HCT116 (cell line): Measurements from ENCODE around the gene TBATA.

Source experiments
- CEBPB ChIP-seq: IDR thresholded peaks from 2 replicates; pipeline ENCODE4 v1.6.1; 2012; ENCODE audit warnings: low read depth
- ELF1 ChIP-seq: IDR thresholded peaks from 2 replicates; pipeline ENCODE4 v1.6.1; 2012; ENCODE audit warnings: low read depth, borderline replicate concordance
- EZH2 ChIP-seq: fragments of 200-600 bp; sonication (generic); IDR thresholded peaks from 2 replicates; pipeline ENCODE4 v1.6.1; 2017; ENCODE audit warnings: antibody characterized with exemption, mixed run types
- EZH2phosphoT487 ChIP-seq: fragments of 200-600 bp; IDR thresholded peaks from 2 replicates; pipeline ENCODE4 v1.6.1; 2018; ENCODE audit warnings: antibody characterized with exemption, borderline replicate concordance
- JUND ChIP-seq: IDR thresholded peaks from 2 replicates; pipeline ENCODE4 v1.6.1; 2012
- MAX ChIP-seq: IDR thresholded peaks from 2 replicates; pipeline ENCODE4 v1.6.1; 2012
- POLR2A ChIP-seq: IDR thresholded peaks from 2 replicates; pipeline ENCODE4 v1.7.0; 2011; ENCODE audit warnings: borderline replicate concordance; ENCODE audit not compliant: insufficient read depth, insufficient read length; ENCODE audit errors: extremely low read depth
- POLR2AphosphoS5 ChIP-seq: IDR thresholded peaks from 2 replicates; pipeline ENCODE4 v1.6.1; 2011; ENCODE audit warnings: mild to moderate bottlenecking, low read depth, low read length, moderate library complexity
- SP1 ChIP-seq: IDR thresholded peaks from 2 replicates; pipeline ENCODE4 v1.6.1; 2012; ENCODE audit warnings: low read depth
- SRF ChIP-seq: IDR thresholded peaks from 2 replicates; pipeline ENCODE4 v1.6.1; 2012; ENCODE audit warnings: low read depth
- YY1 ChIP-seq: IDR thresholded peaks from 2 replicates; pipeline ENCODE4 v1.6.1; 2011; ENCODE audit warnings: low read length, low read depth, moderate library complexity, mild to moderate bottlenecking; ENCODE audit not compliant: insufficient replicate concordance; ENCODE audit errors: extremely low read depth
- ZFX ChIP-seq: fragments of 450-650 bp; IDR thresholded peaks from 2 replicates; pipeline ENCODE4 v1.6.1; 2017
- TF ChIP-seq, protein P1 (sequence below): IDR thresholded peaks from 2 replicates; pipeline ENCODE4 v1.6.1; 2012; ENCODE audit warnings: low read depth
- TF ChIP-seq, protein P2 (sequence below), 3 experiments: fragments of 200-600 bp in 1 of 3; sonication (generic) in 1 of 3; IDR thresholded peaks in 2 of 3; conservative IDR thresholded peaks in 1 of 3; 2 replicates each; pipeline ENCODE4 v1.5.1; 2012 to 2017; ENCODE audit warnings: low read depth in 2 of 3, low read length in 2 of 3, antibody characterized with exemption in 1 of 3, borderline replicate concordance in 1 of 3, control low read depth in 1 of 3, mild to moderate bottlenecking in 1 of 3, mixed read lengths in 1 of 3, mixed run types in 1 of 3, moderate library complexity in 1 of 3; ENCODE audit not compliant: insufficient read depth in 1 of 3

DNA sequence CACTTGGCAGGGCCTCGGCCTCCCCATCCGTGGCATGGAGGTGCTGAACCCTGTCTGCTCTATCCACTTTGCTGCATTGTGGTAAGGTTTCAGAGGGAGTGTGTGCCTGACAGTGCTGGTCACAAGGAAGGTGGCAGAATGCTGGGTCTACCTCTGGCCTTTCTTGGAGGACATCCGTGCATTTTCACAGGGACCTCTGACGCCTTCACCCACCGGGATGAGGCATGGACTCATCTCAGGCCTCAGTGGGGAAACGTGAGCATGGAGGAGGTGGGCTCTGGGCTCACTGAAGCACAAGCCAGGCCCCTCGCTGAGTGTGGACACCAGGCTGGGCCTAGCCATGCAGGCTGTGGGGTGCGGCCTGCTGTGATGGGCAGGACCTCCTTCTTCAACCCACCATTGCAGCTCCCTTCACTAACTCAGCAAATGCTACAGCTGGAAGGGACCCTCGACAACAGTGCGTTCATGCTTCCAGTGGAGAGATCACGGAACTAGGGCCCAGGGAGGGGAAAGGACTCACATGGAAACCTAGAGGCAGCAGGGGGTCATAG is 8.6 kb downstream of the TBATA start:
- TF ChIP-seq, protein P1, sequence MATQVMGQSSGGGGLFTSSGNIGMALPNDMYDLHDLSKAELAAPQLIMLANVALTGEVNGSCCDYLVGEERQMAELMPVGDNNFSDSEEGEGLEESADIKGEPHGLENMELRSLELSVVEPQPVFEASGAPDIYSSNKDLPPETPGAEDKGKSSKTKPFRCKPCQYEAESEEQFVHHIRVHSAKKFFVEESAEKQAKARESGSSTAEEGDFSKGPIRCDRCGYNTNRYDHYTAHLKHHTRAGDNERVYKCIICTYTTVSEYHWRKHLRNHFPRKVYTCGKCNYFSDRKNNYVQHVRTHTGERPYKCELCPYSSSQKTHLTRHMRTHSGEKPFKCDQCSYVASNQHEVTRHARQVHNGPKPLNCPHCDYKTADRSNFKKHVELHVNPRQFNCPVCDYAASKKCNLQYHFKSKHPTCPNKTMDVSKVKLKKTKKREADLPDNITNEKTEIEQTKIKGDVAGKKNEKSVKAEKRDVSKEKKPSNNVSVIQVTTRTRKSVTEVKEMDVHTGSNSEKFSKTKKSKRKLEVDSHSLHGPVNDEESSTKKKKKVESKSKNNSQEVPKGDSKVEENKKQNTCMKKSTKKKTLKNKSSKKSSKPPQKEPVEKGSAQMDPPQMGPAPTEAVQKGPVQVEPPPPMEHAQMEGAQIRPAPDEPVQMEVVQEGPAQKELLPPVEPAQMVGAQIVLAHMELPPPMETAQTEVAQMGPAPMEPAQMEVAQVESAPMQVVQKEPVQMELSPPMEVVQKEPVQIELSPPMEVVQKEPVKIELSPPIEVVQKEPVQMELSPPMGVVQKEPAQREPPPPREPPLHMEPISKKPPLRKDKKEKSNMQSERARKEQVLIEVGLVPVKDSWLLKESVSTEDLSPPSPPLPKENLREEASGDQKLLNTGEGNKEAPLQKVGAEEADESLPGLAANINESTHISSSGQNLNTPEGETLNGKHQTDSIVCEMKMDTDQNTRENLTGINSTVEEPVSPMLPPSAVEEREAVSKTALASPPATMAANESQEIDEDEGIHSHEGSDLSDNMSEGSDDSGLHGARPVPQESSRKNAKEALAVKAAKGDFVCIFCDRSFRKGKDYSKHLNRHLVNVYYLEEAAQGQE, result no peak
- TF ChIP-seq, protein P2, sequence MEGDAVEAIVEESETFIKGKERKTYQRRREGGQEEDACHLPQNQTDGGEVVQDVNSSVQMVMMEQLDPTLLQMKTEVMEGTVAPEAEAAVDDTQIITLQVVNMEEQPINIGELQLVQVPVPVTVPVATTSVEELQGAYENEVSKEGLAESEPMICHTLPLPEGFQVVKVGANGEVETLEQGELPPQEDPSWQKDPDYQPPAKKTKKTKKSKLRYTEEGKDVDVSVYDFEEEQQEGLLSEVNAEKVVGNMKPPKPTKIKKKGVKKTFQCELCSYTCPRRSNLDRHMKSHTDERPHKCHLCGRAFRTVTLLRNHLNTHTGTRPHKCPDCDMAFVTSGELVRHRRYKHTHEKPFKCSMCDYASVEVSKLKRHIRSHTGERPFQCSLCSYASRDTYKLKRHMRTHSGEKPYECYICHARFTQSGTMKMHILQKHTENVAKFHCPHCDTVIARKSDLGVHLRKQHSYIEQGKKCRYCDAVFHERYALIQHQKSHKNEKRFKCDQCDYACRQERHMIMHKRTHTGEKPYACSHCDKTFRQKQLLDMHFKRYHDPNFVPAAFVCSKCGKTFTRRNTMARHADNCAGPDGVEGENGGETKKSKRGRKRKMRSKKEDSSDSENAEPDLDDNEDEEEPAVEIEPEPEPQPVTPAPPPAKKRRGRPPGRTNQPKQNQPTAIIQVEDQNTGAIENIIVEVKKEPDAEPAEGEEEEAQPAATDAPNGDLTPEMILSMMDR (IDR thresholded peaks at IDR 0.05 in 2 of 3, conservative IDR thresholded peaks at IDR 0.05 in 1 of 3; ENCODE audit: borderline replicate concordance in 1 of 3, insufficient read depth in 1 of 3, low read depth in 2 of 3, low read length in 2 of 3), result no peak
- TF ChIP-seq EZH2 (no peak), SRF (no peak), POLR2AphosphoS5 (no peak), POLR2A (no peak), YY1 (no peak), MAX (no peak), EZH2phosphoT487 (no peak), ELF1 (no peak), SP1 (no peak), JUND (no peak), ZFX (no peak), CEBPB (no peak)
